HepG2 (cell line): ENCODE measurements around the gene LUZP2.

Experiments
- EZH2 ChIP-seq: conservative IDR thresholded peaks from 2 replicates; pipeline ENCODE4 v1.6.1; 2012; ENCODE audit warnings: mild to moderate bottlenecking, low read depth, low read length, moderate library complexity
- FOSL1 ChIP-seq: sonication (generic); formaldehyde crosslinking; IDR thresholded peaks from 2 replicates; pipeline ENCODE4 v1.9.0; 2021; ENCODE audit warnings: missing genetic modification reagents, borderline replicate concordance
- PCBP2 ChIP-seq: fragments of 200-400 bp; formaldehyde crosslinking; optimal IDR thresholded peaks from 2 replicates; pipeline ENCODE3; 2018; ENCODE audit warnings: low read length, low read depth; ENCODE audit not compliant: poor library complexity, severe bottlenecking
- TAF1 ChIP-seq: sonication (generic); formaldehyde crosslinking; IDR thresholded peaks from 2 replicates; pipeline ENCODE4 v1.4.0; 2020; ENCODE audit warnings: missing genetic modification reagents
- ZFX ChIP-seq: sonication (generic); formaldehyde crosslinking; IDR thresholded peaks from 2 replicates; pipeline ENCODE4 v1.4.0; 2020; ENCODE audit warnings: mild to moderate bottlenecking, low read depth, missing genetic modification reagents, moderate library complexity
- ZNF350 ChIP-seq: sonication (generic); formaldehyde crosslinking; IDR thresholded peaks from 2 replicates; pipeline ENCODE4 v1.4.0; 2020; ENCODE audit warnings: mild to moderate bottlenecking, low read depth, missing genetic modification reagents, borderline replicate concordance
- ZNF660 ChIP-seq: sonication (generic); formaldehyde crosslinking; IDR thresholded peaks from 2 replicates; pipeline ENCODE4 v1.5.1; 2020; ENCODE audit warnings: mild to moderate bottlenecking, low read depth, missing genetic modification reagents, borderline replicate concordance
- ZNF687 ChIP-seq: sonication (generic); formaldehyde crosslinking; IDR thresholded peaks from 2 replicates; pipeline ENCODE4 v1.5.1; 2020; ENCODE audit warnings: mild to moderate bottlenecking, missing genetic modification reagents, moderate library complexity

GRCh38 chr11:24559315-24559714 is 62.5 kb downstream of the LUZP2 start:
- no peak for TF ChIP-seq ZNF687 (CRISPR knock-in tag)
- no peak for TF ChIP-seq TAF1 (CRISPR knock-in tag)
- TF ChIP-seq FOSL1 (CRISPR knock-in tag) = no peak
- TF ChIP-seq ZNF350 = no peak
- no peak for TF ChIP-seq PCBP2
- no peak for TF ChIP-seq ZNF660
- TF ChIP-seq ZFX = no peak
- TF ChIP-seq EZH2 = no peak
